Keratinocyte (primary cell): ENCODE results near the gene LGALS7B. TPM values are rescaled to one million over a fixed set of nuclear protein-coding genes. Genes with fewer than 3 reads are reported as not detected.

ENCODE experiments used
- DNase-seq: peaks from one replicate; pipeline ENCODE4 v3.0.0-alpha.2; 2011; ENCODE audit warnings: low read depth, missing footprints, low spot score
- FAIRE-seq: peaks from 2 replicates; lab custom pipeline; 2011; peaks lifted over from hg19 to GRCh38; lab: Jason Lieb, UNC
- H2AFZ ChIP-seq: 2 replicates; pipeline ENCODE4 v1.6.0; 2012; ENCODE audit warnings: low read length, control low read depth, inconsistent platforms; ENCODE audit not compliant: control insufficient read depth
- H3K27ac ChIP-seq: 2 replicates; pipeline ENCODE4 v1.5.1; 2011; ENCODE audit warnings: low read length; ENCODE audit not compliant: control insufficient read depth, insufficient read depth
- H3K27me3 ChIP-seq: 3 replicates; pipeline ENCODE4 v1.6.0; 2011; ENCODE audit warnings: low read length; ENCODE audit not compliant: control insufficient read depth, insufficient read depth; ENCODE audit errors: extremely low read depth
- H3K36me3 ChIP-seq, 2 experiments: 2 replicates in 1 of 2; 3 replicates in 1 of 2; pipeline ENCODE4 v1.5.1; 2011; ENCODE audit warnings: low read length in 2 of 2, mild to moderate bottlenecking in 1 of 2; ENCODE audit not compliant: control insufficient read depth in 2 of 2, insufficient read depth in 2 of 2; ENCODE audit errors: extremely low read depth in 1 of 2
- H3K4me1 ChIP-seq: 3 replicates; pipeline ENCODE4 v1.5.1; 2011; ENCODE audit warnings: low read length; ENCODE audit not compliant: control insufficient read depth, insufficient read depth; ENCODE audit errors: extremely low read depth
- H3K4me2 ChIP-seq: 3 replicates; pipeline ENCODE4 v1.6.0; 2011; ENCODE audit warnings: low read depth, low read length; ENCODE audit not compliant: control insufficient read depth, insufficient read depth; ENCODE audit errors: extremely low read depth
- H3K4me3 ChIP-seq, 3 experiments: fragments of 200-600 bp in 1 of 3; sonication (generic) in 1 of 3; 2 replicates in 2 of 3; 3 replicates in 1 of 3; pipeline ENCODE4 v1.5.1; 2011 to 2016; ENCODE audit warnings: low read length in 3 of 3, mild to moderate bottlenecking in 3 of 3, control low read depth in 2 of 3, inconsistent platforms in 1 of 3, low read depth in 1 of 3, mixed read lengths in 1 of 3, mixed run types in 1 of 3, moderate library complexity in 1 of 3; ENCODE audit not compliant: control insufficient read depth in 2 of 3, insufficient read depth in 2 of 3; ENCODE audit errors: extremely low read depth in 1 of 3
- H3K79me2 ChIP-seq: 2 replicates; pipeline ENCODE4 v1.6.0; 2012; ENCODE audit warnings: low read length; ENCODE audit not compliant: control insufficient read depth, insufficient read depth
- H3K9ac ChIP-seq: 3 replicates; pipeline ENCODE4 v1.6.0; 2011; ENCODE audit warnings: low read length; ENCODE audit not compliant: control insufficient read depth, insufficient read depth; ENCODE audit errors: extremely low read depth
- H3K9me1 ChIP-seq: 3 replicates; pipeline ENCODE4 v1.6.0; 2011; ENCODE audit warnings: low read length; ENCODE audit not compliant: control insufficient read depth, insufficient read depth; ENCODE audit errors: extremely low read depth
- H3K9me3 ChIP-seq: 2 replicates; pipeline ENCODE4 v1.5.1; 2012; ENCODE audit warnings: low read depth, low read length; ENCODE audit not compliant: control insufficient read depth
- H4K20me1 ChIP-seq: 3 replicates; pipeline ENCODE4 v1.6.0; 2011; ENCODE audit warnings: low read length; ENCODE audit not compliant: control insufficient read depth, insufficient read depth; ENCODE audit errors: extremely low read depth
- CTCF ChIP-seq, 3 experiments: IDR thresholded peaks in 1 of 3; conservative IDR thresholded peaks in 1 of 3; optimal IDR thresholded peaks in 1 of 3; 2 replicates in 2 of 3; 3 replicates in 1 of 3; pipeline versions ENCODE3 to v1.5.1; 2011; ENCODE audit warnings: low read length in 3 of 3, mild to moderate bottlenecking in 3 of 3, moderate library complexity in 2 of 3, control low read depth in 1 of 3, inconsistent platforms in 1 of 3; ENCODE audit not compliant: insufficient read depth in 2 of 3; ENCODE audit errors: extremely low read depth in 1 of 3
- EZH2 ChIP-seq: IDR thresholded peaks from one replicate; pipeline ENCODE4 v1.6.1; 2012; ENCODE audit warnings: inconsistent platforms, mild to moderate bottlenecking, low read length, moderate library complexity
- dilution Hi-C: fragments of 300-500 bp; cut with MboI; formaldehyde crosslinking; loops from one replicate; pipeline ENCODE4 v1.7.0; 2020; ENCODE audit warnings: low sequenced_read_pairs; ENCODE audit not compliant: extremely low pct_ligation_motif_present
- polyA plus RNA-seq, 5 experiments: library from polyadenylated mRNA; depleted of rRNA in 3 of 5; stranded (reverse) in 3 of 5; stranded (forward) in 1 of 5; unstranded in 1 of 5; fragments of >200 nt; gene quantifications; 1 replicate in 1 of 5; 2 replicates in 3 of 5; 3 replicates in 1 of 5; pipeline versions ENCODE4 v1.2.1 to v1.2.3, GENCODE V29; 2011 to 2012; ENCODE audit warnings: missing spikeins in 2 of 5, low read depth in 1 of 5, low replicate concordance in 1 of 5

LGALS7B gene
- polyA plus RNA-seq, 1 donor (not counting 4 experiments of a cell fraction or from before 2014, with no cell fraction given) = 1,668 TPM

GRCh38 chr19:38830039-38830733 is 41.2 kb downstream of the LGALS7B start:
- peaks cover 12% of the 10 kb centered on the region for H3K4me1 ChIP-seq
- no peak overlapping the region for H3K27ac ChIP-seq
- FAIRE-seq (no peak), DNase-seq (no peak)
- TF ChIP-seq EZH2 (no peak), CTCF (optimal IDR thresholded peaks at IDR 0.05 in 1 of 3, IDR thresholded peaks at IDR 0.05 in 1 of 3, conservative IDR thresholded peaks at IDR 0.05 in 1 of 3; ENCODE audit: extremely low read depth in 1 of 3, insufficient read depth in 2 of 3, low read length in 3 of 3) (no peak)
- H3K27me3 ChIP-seq = no peaks in the 10 kb centered on the region
- dilution Hi-C loops = no loop called here
- H2AFZ ChIP-seq = no peak overlapping the region
- H3K4me2 ChIP-seq = no peak overlapping the region
- no peaks in the 10 kb centered on the region for H4K20me1 ChIP-seq
- H3K36me3 ChIP-seq = peaks cover 0 to 5% of the 10 kb centered on the region in 2 experiments
- H3K79me2 ChIP-seq = no peaks in the 10 kb centered on the region
- H3K9me3 ChIP-seq = no peaks in the 10 kb centered on the region
- no peak overlapping the region for H3K9ac ChIP-seq
- no peaks in the 10 kb centered on the region for H3K9me1 ChIP-seq
- H3K4me3 ChIP-seq = no peak overlapping the region

GRCh38 chr19:38831142-38831605 is 42.2 kb downstream of the LGALS7B start:
- Histone ChIP-seq H3K9me3 (no peaks in the 10 kb centered on the region), H4K20me1 (no peaks in the 10 kb centered on the region), H3K27me3 (no peaks in the 10 kb centered on the region), H2AFZ (peak overlapping the region; percentile 92), H3K9ac (peak overlapping the region; percentile 77), H3K27ac (peak overlapping the region; percentile 73), H3K4me1 (peaks cover 22% of the 10 kb centered on the region), H3K36me3 (peaks cover 4 to 7% of the 10 kb centered on the region in 2 experiments), H3K4me3 (peak overlapping the region; percentile 53 to 77 (median 63)), H3K9me1 (peaks cover 2% of the 10 kb centered on the region), H3K79me2 (no peaks in the 10 kb centered on the region), H3K4me2 (peak overlapping the region; percentile 81)
- DNase-seq (no peak), FAIRE-seq (peak; percentile 51)
- dilution Hi-C loops = no loop called here
- TF ChIP-seq CTCF (optimal IDR thresholded peaks at IDR 0.05 in 1 of 3, IDR thresholded peaks at IDR 0.05 in 1 of 3, conservative IDR thresholded peaks at IDR 0.05 in 1 of 3; ENCODE audit: extremely low read depth in 1 of 3, insufficient read depth in 2 of 3, low read length in 3 of 3) (no peak), EZH2 (no peak)
